ENCODE measurements around the gene PAQR4. TPM values are rescaled to one million over a fixed set of nuclear protein-coding genes. Genes with fewer than 3 reads are reported as not detected.
A peak's percentile ranks its signal among the peaks of the same experiment; 100 is the strongest.

The PAQR4 gene
- polyA plus RNA-seq, 2 of the 4 experiments (the other 2 are of a cell fraction), result 8.0 to 18.6 TPM

DNA sequence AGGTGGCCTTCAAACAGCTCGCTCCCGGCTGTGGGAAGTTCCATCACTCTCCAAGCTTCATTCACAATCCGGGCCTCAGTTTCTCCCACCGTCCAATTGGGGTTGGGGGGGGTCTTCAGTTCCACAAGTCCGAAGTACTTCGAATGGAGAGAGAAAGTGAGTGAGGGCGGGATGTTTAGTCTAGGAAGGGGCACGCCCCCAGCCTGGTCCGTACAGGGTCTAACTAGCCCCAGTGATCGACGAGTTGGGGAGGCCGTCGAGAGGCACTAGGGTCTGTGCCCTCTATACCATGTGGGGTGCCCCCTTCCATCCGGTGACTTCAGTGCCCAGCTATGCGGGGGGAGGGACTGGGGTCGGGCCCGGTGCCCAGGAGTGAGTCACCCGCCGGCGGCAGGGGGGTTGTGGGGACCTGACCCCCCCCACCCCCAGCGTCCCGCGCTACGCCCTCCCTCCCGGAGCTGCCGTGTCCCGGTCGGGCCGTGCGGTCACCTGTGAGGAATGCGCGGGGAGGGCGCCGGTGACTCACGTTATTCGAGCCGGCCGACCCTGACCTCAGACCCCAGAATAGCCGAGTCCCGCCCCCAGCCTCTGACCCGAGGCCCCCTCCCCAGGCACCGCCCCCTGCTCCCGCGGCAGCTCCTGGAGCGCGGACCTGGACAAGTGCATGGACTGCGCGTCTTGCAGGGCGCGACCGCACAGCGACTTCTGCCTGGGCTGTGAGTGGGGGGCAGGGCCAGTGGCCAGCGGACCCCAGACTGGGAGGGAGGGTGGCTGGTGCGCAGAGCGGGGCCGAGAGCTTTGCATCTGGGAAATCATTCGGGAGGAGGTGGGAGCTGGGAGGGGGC is 51.7 kb downstream of the PAQR4 start (continued):
- TF ChIP-seq, protein P1, sequence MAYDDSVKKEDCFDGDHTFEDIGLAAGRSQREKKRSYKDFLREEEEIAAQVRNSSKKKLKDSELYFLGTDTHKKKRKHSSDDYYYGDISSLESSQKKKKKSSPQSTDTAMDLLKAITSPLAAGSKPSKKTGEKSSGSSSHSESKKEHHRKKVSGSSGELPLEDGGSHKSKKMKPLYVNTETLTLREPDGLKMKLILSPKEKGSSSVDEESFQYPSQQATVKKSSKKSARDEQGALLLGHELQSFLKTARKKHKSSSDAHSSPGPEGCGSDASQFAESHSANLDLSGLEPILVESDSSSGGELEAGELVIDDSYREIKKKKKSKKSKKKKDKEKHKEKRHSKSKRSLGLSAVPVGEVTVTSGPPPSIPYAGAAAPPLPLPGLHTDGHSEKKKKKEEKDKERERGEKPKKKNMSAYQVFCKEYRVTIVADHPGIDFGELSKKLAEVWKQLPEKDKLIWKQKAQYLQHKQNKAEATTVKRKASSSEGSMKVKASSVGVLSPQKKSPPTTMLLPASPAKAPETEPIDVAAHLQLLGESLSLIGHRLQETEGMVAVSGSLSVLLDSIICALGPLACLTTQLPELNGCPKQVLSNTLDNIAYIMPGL (CRISPR knock-in tag; IDR thresholded peaks at IDR 0.05; ENCODE audit: borderline replicate concordance), result no peak; the same call in 1 of the 2 replicates
- TF ChIP-seq NFE2L2 (conservative IDR thresholded peaks at IDR 0.05; ENCODE audit: low read length) (no peak), EHMT2 (IDR thresholded peaks at IDR 0.05; ENCODE audit: low read depth) (no peak), SREBF2 (IDR thresholded peaks at IDR 0.05) (no peak), EHF (CRISPR knock-in tag; IDR thresholded peaks at IDR 0.05) (peak; percentile 77; the same call in 1 of the 2 replicates), RAD21 (conservative IDR thresholded peaks at IDR 0.05 in 1 of 2, IDR thresholded peaks at IDR 0.05 in 1 of 2) (no peak), HOXA7 (CRISPR knock-in tag; IDR thresholded peaks at IDR 0.05) (peak; percentile 92; the same call in 1 of the 2 replicates), SMC3 (IDR thresholded peaks at IDR 0.05) (no peak), ZC3H11A (IDR thresholded peaks at IDR 0.05) (no peak), HEYL (CRISPR knock-in tag; IDR thresholded peaks at IDR 0.05) (no peak), MYC (IDR thresholded peaks at IDR 0.05; ENCODE audit: borderline replicate concordance, low read length) (peak; percentile 84; the same call in 1 of the 2 replicates), ZNF302 (CRISPR knock-in tag; IDR thresholded peaks at IDR 0.05) (no peak), KDM5A (IDR thresholded peaks at IDR 0.05) (no peak), POLR2AphosphoS2 (conservative IDR thresholded peaks at IDR 0.05; ENCODE audit: low read length) (peak; percentile 76), MAFK (IDR thresholded peaks at IDR 0.05; ENCODE audit: partially characterized antibody) (no peak), ZSCAN20 (CRISPR knock-in tag; IDR thresholded peaks at IDR 0.05) (no peak), KDM1A (IDR thresholded peaks at IDR 0.05; ENCODE audit: low read depth) (no peak), HOXB13 (CRISPR knock-in tag; IDR thresholded peaks at IDR 0.05; ENCODE audit: low read depth) (no peak), ZFP36 (IDR thresholded peaks at IDR 0.05; ENCODE audit: borderline replicate concordance, partially characterized antibody) (no peak), JUN (IDR thresholded peaks at IDR 0.05) (peak; percentile 88 to 90; a peak in 4 of 5 replicates), RARB (CRISPR knock-in tag; IDR thresholded peaks at IDR 0.05) (peak; percentile 63), CHD4 (IDR thresholded peaks at IDR 0.05; ENCODE audit: borderline replicate concordance) (no peak), RCOR1 (IDR thresholded peaks at IDR 0.05; ENCODE audit: low read depth, low read length) (no peak)
- TF ChIP-seq, protein P2, sequence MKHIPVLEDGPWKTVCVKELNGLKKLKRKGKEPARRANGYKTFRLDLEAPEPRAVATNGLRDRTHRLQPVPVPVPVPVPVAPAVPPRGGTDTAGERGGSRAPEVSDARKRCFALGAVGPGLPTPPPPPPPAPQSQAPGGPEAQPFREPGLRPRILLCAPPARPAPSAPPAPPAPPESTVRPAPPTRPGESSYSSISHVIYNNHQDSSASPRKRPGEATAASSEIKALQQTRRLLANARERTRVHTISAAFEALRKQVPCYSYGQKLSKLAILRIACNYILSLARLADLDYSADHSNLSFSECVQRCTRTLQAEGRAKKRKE (CRISPR knock-in tag; IDR thresholded peaks at IDR 0.05; ENCODE audit: low read depth), result peak; percentile 70; the same call in 1 of the 2 replicates
- TF ChIP-seq, protein P3, sequence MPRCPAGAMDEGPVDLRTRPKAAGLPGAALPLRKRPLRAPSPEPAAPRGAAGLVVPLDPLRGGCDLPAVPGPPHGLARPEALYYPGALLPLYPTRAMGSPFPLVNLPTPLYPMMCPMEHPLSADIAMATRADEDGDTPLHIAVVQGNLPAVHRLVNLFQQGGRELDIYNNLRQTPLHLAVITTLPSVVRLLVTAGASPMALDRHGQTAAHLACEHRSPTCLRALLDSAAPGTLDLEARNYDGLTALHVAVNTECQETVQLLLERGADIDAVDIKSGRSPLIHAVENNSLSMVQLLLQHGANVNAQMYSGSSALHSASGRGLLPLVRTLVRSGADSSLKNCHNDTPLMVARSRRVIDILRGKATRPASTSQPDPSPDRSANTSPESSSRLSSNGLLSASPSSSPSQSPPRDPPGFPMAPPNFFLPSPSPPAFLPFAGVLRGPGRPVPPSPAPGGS (IDR thresholded peaks at IDR 0.05), result no peak; the same call in 1 of the 3 replicates
- TF ChIP-seq, protein P4, sequence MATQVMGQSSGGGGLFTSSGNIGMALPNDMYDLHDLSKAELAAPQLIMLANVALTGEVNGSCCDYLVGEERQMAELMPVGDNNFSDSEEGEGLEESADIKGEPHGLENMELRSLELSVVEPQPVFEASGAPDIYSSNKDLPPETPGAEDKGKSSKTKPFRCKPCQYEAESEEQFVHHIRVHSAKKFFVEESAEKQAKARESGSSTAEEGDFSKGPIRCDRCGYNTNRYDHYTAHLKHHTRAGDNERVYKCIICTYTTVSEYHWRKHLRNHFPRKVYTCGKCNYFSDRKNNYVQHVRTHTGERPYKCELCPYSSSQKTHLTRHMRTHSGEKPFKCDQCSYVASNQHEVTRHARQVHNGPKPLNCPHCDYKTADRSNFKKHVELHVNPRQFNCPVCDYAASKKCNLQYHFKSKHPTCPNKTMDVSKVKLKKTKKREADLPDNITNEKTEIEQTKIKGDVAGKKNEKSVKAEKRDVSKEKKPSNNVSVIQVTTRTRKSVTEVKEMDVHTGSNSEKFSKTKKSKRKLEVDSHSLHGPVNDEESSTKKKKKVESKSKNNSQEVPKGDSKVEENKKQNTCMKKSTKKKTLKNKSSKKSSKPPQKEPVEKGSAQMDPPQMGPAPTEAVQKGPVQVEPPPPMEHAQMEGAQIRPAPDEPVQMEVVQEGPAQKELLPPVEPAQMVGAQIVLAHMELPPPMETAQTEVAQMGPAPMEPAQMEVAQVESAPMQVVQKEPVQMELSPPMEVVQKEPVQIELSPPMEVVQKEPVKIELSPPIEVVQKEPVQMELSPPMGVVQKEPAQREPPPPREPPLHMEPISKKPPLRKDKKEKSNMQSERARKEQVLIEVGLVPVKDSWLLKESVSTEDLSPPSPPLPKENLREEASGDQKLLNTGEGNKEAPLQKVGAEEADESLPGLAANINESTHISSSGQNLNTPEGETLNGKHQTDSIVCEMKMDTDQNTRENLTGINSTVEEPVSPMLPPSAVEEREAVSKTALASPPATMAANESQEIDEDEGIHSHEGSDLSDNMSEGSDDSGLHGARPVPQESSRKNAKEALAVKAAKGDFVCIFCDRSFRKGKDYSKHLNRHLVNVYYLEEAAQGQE (IDR thresholded peaks at IDR 0.05), result 0 out of 2 replicates have a peak, but pooled peaks have one; percentile 16
- TF ChIP-seq, protein P5, sequence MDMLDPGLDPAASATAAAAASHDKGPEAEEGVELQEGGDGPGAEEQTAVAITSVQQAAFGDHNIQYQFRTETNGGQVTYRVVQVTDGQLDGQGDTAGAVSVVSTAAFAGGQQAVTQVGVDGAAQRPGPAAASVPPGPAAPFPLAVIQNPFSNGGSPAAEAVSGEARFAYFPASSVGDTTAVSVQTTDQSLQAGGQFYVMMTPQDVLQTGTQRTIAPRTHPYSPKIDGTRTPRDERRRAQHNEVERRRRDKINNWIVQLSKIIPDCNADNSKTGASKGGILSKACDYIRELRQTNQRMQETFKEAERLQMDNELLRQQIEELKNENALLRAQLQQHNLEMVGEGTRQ (IDR thresholded peaks at IDR 0.05), result peak; percentile 44; the same call in 1 of the 2 replicates
- TF ChIP-seq, protein P6, sequence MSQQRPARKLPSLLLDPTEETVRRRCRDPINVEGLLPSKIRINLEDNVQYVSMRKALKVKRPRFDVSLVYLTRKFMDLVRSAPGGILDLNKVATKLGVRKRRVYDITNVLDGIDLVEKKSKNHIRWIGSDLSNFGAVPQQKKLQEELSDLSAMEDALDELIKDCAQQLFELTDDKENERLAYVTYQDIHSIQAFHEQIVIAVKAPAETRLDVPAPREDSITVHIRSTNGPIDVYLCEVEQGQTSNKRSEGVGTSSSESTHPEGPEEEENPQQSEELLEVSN (IDR thresholded peaks at IDR 0.05; ENCODE audit: borderline replicate concordance, low read depth), result peak; percentile 79
- TF ChIP-seq, protein P7, sequence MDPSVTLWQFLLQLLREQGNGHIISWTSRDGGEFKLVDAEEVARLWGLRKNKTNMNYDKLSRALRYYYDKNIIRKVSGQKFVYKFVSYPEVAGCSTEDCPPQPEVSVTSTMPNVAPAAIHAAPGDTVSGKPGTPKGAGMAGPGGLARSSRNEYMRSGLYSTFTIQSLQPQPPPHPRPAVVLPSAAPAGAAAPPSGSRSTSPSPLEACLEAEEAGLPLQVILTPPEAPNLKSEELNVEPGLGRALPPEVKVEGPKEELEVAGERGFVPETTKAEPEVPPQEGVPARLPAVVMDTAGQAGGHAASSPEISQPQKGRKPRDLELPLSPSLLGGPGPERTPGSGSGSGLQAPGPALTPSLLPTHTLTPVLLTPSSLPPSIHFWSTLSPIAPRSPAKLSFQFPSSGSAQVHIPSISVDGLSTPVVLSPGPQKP (IDR thresholded peaks at IDR 0.05; ENCODE audit: low read depth, low read length), result no peak
- TF ChIP-seq, protein P8, sequence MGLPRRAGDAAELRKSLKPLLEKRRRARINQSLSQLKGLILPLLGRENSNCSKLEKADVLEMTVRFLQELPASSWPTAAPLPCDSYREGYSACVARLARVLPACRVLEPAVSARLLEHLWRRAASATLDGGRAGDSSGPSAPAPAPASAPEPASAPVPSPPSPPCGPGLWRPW (IDR thresholded peaks at IDR 0.05), result no peak
